K562 (cell line): ENCODE results near the gene MAD1L1. TPM values are rescaled to one million over a fixed set of nuclear protein-coding genes. Genes with fewer than 3 reads are reported as not detected.

Experiments used
- ATAC-seq: fragments of 200-7000 bp; cut with Tn5 transposase; 3 replicates; pipeline ENCODE4 v1.9.1; 2020; ENCODE audit warnings: moderate library complexity
- BruUV-seq: library from RNA; stranded (reverse); fragments of 400-500 nt; replicated peaks from 2 replicates; lab custom pipeline; 2021; lab: Mats Ljungman, UMichigan
- CTCF ChIA-PET: fragments of 300-600 bp; formaldehyde crosslinking; extraction: SDS; loops from one replicate; lab custom pipeline; 2021; ENCODE audit warnings: low intra/inter-chr PET ratio; lab: Yijun Ruan, JAX
- POLR2A ChIA-PET: fragments of 300-600, 350-650 bp; sonication (Branson Sonifier 250); formaldehyde crosslinking; extraction: SDS; loops from one replicate; lab custom pipeline; 2021; ENCODE audit warnings: antibody characterized with exemption, inconsistent platforms; lab: Yijun Ruan, JAX
- DNase-seq, 4 experiments: peaks; one replicate each; pipeline versions ENCODE4 v3.0.0 to v3.0.0-alpha.2; 2011 to 2018; ENCODE audit warnings: low spot score in 3 of 4, mixed read lengths in 3 of 4; ENCODE audit errors: extremely low read depth in 1 of 4
- FAIRE-seq: peaks from 2 replicates; lab custom pipeline; 2011; peaks lifted over from hg19 to GRCh38; lab: Jason Lieb, UNC
- H2AFZ ChIP-seq: 2 replicates; pipeline ENCODE4 v1.6.0; 2011; ENCODE audit warnings: low read depth, low read length, control low read depth, inconsistent platforms
- H3K27ac ChIP-seq: fragments of 200-600 bp; 3 replicates; pipeline ENCODE4 v1.8.0; 2011; ENCODE audit warnings: low read depth, mild to moderate bottlenecking, control low read depth, inconsistent platforms, low read length, moderate library complexity, mixed read lengths; ENCODE audit errors: extremely low read depth
- H3K27me3 ChIP-seq, 2 experiments: fragments of 300-600 bp in 1 of 2; 2 replicates in 1 of 2; 3 replicates in 1 of 2; pipeline versions ENCODE4 v1.6.0 to v1.8.0; 2011; ENCODE audit warnings: inconsistent platforms in 2 of 2, low read length in 2 of 2, mild to moderate bottlenecking in 1 of 2, mixed read lengths in 1 of 2, moderate library complexity in 1 of 2; ENCODE audit not compliant: control insufficient read depth in 2 of 2, insufficient read depth in 2 of 2
- H3K36me3 ChIP-seq: fragments of 300-600 bp; 3 replicates; pipeline ENCODE4 v1.8.0; 2011; ENCODE audit warnings: mild to moderate bottlenecking, low read length, inconsistent platforms; ENCODE audit not compliant: control insufficient read depth, insufficient read depth
- H3K4me1 ChIP-seq, 2 experiments: fragments of 200-600 bp in 1 of 2; replicated peaks in 1 of 2; 2 replicates in 1 of 2; 3 replicates in 1 of 2; pipeline versions ENCODE4 v1.5.1 to v1.8.0; 2011; ENCODE audit warnings: inconsistent platforms in 2 of 2, low read length in 2 of 2, mild to moderate bottlenecking in 1 of 2, mixed read lengths in 1 of 2, moderate library complexity in 1 of 2; ENCODE audit not compliant: control insufficient read depth in 2 of 2, insufficient read depth in 2 of 2
- H3K4me2 ChIP-seq: 2 replicates; pipeline ENCODE4 v1.6.1; 2011; ENCODE audit warnings: low read length, control low read depth, inconsistent platforms, mixed read lengths; ENCODE audit not compliant: insufficient read depth
- H3K4me3 ChIP-seq: fragments of 200-600 bp; sonication (generic), shearing (Covaris generic); 2 replicates; pipeline ENCODE4 v1.5.1; 2016; ENCODE audit warnings: control low read depth, inconsistent platforms
- H3K79me2 ChIP-seq: fragments of 200-600 bp; 3 replicates; pipeline ENCODE4 v1.8.0; 2011; ENCODE audit warnings: low read length, inconsistent platforms; ENCODE audit not compliant: control insufficient read depth, insufficient read depth
- H3K9ac ChIP-seq, 2 experiments: 2 replicates each; pipeline versions ENCODE4 v1.6.0 to v1.6.1; 2011; ENCODE audit warnings: low read depth in 2 of 2, low read length in 2 of 2, control low read depth in 1 of 2, inconsistent platforms in 1 of 2, mild to moderate bottlenecking in 1 of 2, mixed read lengths in 1 of 2; ENCODE audit not compliant: insufficient read depth in 1 of 2
- H3K9me1 ChIP-seq: one replicate; pipeline ENCODE4 v1.6.0; 2011; ENCODE audit warnings: inconsistent platforms, mild to moderate bottlenecking, low read length, moderate library complexity; ENCODE audit not compliant: control insufficient read depth, insufficient read depth
- H3K9me3 ChIP-seq: replicated peaks from 2 replicates; pipeline ENCODE4 v1.5.1; 2011; ENCODE audit warnings: low read depth, low read length, inconsistent platforms; ENCODE audit not compliant: control insufficient read depth, insufficient read depth
- H4K20me1 ChIP-seq: replicated peaks from 2 replicates; pipeline ENCODE4 v1.6.1; 2011; ENCODE audit warnings: low read length, inconsistent platforms, mixed read lengths; ENCODE audit not compliant: control insufficient read depth, insufficient read depth
- CBX8 ChIP-seq: fragments of 200-600 bp; sonication (generic); IDR thresholded peaks from 2 replicates; pipeline ENCODE4 v1.6.1; 2012; ENCODE audit warnings: borderline replicate concordance, mixed run types, low read depth, mild to moderate bottlenecking, moderate library complexity, mixed read lengths, low read length, control low read depth, inconsistent platforms; ENCODE audit not compliant: poor library complexity, severe bottlenecking; ENCODE audit errors: extremely low read depth
- ELF1 ChIP-seq: fragments of 200-800 bp; sonication (Bioruptor generic); IDR thresholded peaks from 2 replicates; pipeline ENCODE4 v1.6.1; 2016; ENCODE audit warnings: missing genetic modification characterization, missing compliant biosample characterization
- KLF1 ChIP-seq: fragments of 450-650 bp; IDR thresholded peaks from 2 replicates; pipeline ENCODE4 v1.6.1; 2016; ENCODE audit warnings: missing genetic modification characterization, missing compliant biosample characterization
- LCOR ChIP-seq: sonication (generic); formaldehyde crosslinking; IDR thresholded peaks from 2 replicates; pipeline ENCODE4 v1.8.0; 2022; ENCODE audit warnings: mild to moderate bottlenecking, missing genetic modification reagents
- PCBP1 ChIP-seq: fragments of 200-400 bp; formaldehyde crosslinking; IDR thresholded peaks from 2 replicates; pipeline ENCODE4 v1.6.1; 2018; ENCODE audit warnings: mild to moderate bottlenecking, low read depth, low read length; ENCODE audit not compliant: poor library complexity, severe bottlenecking
- SMARCA4 ChIP-seq: fragments of 450-650 bp; IDR thresholded peaks from 2 replicates; pipeline ENCODE4 v1.6.1; 2016
- ZFP30 ChIP-seq: fragments of 250-450 bp; sonication (Bioruptor Pico); IDR thresholded peaks from 2 replicates; pipeline ENCODE4 v1.8.0; 2022; ENCODE audit warnings: moderate library complexity, mild to moderate bottlenecking, inconsistent platforms, borderline replicate concordance
- ZKSCAN3 ChIP-seq: fragments of 250-450 bp; sonication (Bioruptor Pico); IDR thresholded peaks from 2 replicates; pipeline ENCODE4 v1.4.0; 2020
- ZNF436 ChIP-seq: fragments of 250-450, 450-650 bp; sonication (Bioruptor Pico); formaldehyde crosslinking; IDR thresholded peaks from 2 replicates; pipeline ENCODE4 v1.7.0; 2020; ENCODE audit warnings: mild to moderate bottlenecking
- WGBS: fragments of 100-300 bp; shearing (Covaris generic); methylation state at CpG from one replicate; pipeline ENCODE4 v1.1.6; 2016; ENCODE audit warnings: low coverage, mixed read lengths; ENCODE audit not compliant: insufficient coverage; ENCODE audit errors: missing lambda C conversion rate; 5-methylcytosine and 5-hydroxymethylcytosine counted together
- in situ Hi-C: fragments of 300-500 bp; cut with MboI; formaldehyde crosslinking; loops from 4 replicates; pipeline ENCODE4 v1.15.0; 2018; ENCODE audit warnings: inconsistent platforms, mixed read lengths
- intact Hi-C: fragments of 100-400 bp; cut with micrococcal nuclease; formaldehyde crosslinking; loops from 2 replicates; pipeline ENCODE4 v1.14.2; 2022
- polyA plus RNA-seq, 8 experiments: library from polyadenylated mRNA; depleted of rRNA in 4 of 8; stranded (reverse) in 5 of 8; unstranded in 3 of 8; fragments of >200 nt; fragmentation: Nextera tagmentation in 2 of 8; fragmentation: Illumina TruSeq in 1 of 8; extraction: Ambion mirVana in 2 of 8; extraction: Trizol in 1 of 8; gene quantifications; 2 replicates each; pipeline versions ENCODE4 v1.2.1 to v1.2.3, GENCODE V29; 2011 to 2014; ENCODE audit warnings: inconsistent platforms in 1 of 8, missing spikeins in 1 of 8
- total RNA-seq, 7 experiments: library from RNA; depleted of rRNA in 6 of 7; stranded (reverse); fragments of >200 nt in 6 of 7; fragmentation: Illumina TruSeq in 2 of 7; extraction: Trizol in 2 of 7; gene quantifications; 2 replicates each; pipeline versions ENCODE4 v1.2.1 to v1.2.3, GENCODE V29; 2011 to 2021; ENCODE audit warnings: low replicate concordance in 1 of 7
- TF ChIP-seq, protein P1 (sequence below): fragments of 250-450 bp; sonication (Bioruptor Pico); IDR thresholded peaks from 2 replicates; pipeline ENCODE4 v1.5.0; 2021; ENCODE audit warnings: mild to moderate bottlenecking, moderate library complexity
- TF ChIP-seq, protein P2 (sequence below): fragments of 450-650 bp; IDR thresholded peaks from 2 replicates; pipeline ENCODE4 v1.6.1; 2016; ENCODE audit warnings: missing biosample characterization, missing genetic modification characterization
- TF ChIP-seq, protein P3 (sequence below): sonication (generic); formaldehyde crosslinking; IDR thresholded peaks from 2 replicates; pipeline ENCODE4 v1.8.0; 2022; ENCODE audit warnings: mild to moderate bottlenecking, missing genetic modification reagents, borderline replicate concordance
- TF ChIP-seq, protein P4 (sequence below): fragments of 250-450 bp; sonication (Bioruptor Pico); IDR thresholded peaks from 2 replicates; pipeline ENCODE4 v1.4.0; 2020; ENCODE audit warnings: mild to moderate bottlenecking, moderate library complexity

MAD1L1 gene
- total and polyA plus RNA-seq, 9 of the 15 experiments (the other 6 are each of a cell fraction or from before 2014, with no cell fraction given): 1.7 to 89.7 (median 18.0) TPM

DNA sequence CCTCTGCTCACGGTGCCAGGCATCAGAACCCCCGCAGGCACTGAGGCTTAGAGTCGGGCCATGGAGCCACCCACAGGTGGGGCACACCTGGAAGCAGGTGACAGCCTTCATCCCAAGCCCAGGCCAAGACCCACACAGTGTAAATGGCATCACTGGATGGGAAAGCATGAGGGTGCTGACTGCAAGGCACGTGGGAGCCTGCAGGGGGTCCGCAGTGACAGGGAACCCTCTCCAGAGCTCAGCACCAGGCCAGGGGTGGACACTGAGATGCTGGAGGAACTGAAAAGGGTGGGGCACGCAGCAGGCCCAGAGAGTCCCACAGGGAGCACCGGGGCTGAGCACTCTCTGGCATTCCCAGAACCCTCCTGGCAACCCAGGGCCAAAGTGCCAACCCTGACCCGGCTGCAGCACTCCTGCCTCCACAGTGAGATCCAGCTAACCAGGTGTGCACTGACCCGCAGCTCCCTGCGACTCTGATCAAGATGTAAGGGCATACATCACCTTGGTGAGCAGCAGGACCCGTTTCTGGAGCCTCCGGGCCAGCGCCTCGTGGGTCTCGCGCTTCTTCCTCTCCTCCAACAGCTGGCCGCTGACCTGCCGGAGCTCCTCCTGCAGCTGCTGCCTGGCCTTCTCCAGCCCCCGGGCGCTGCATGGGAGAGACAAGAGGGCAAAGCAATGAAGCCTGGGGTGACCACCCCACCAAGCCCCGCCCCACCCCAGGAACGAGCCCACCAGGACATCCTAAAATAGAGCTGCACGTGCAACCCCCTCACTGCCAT lies 163.9 kb downstream of the MAD1L1 start:
- ATAC-seq (no peak), FAIRE-seq (no peak), DNase-seq (no peak)
- Histone ChIP-seq H3K27ac (no peak overlapping the region), H3K36me3 (peaks cover 18% of the 10 kb centered on the region; the same call in 2 of the 3 replicates), H3K4me1 (peaks cover 11 to 52% of the 10 kb centered on the region in 2 experiments), H3K9me1 (no peaks in the 10 kb centered on the region), H3K79me2 (0 out of 3 replicates have a peak, but pooled peaks cover 5% of the 10 kb centered on the region), H2AFZ (no peak overlapping the region), H3K4me3 (no peak overlapping the region), H3K9me3 (no peaks in the 10 kb centered on the region), H3K9ac (no peak overlapping the region; a peak in 1 of 4 replicates), H4K20me1 (no peaks in the 10 kb centered on the region), H3K27me3 (no peaks in the 10 kb centered on the region), H3K4me2 (no peak overlapping the region)
- 97% methylated on average over 15 of the region's 23 CpGs for WGBS
- intact Hi-C loops: no loop called here
- in situ Hi-C loops: no loop called here
- ChIA-PET CTCF (no interaction called here), POLR2A (interaction anchor here (0.6 kb wide), 1 partner anchor 167 kb away, joined by 3 read pairs; no protein-coding TSS in a partner anchor)
- no TSS peak for BruUV-seq
- no peak for TF ChIP-seq CBX8
- no peak for TF ChIP-seq ELF1
- no peak for TF ChIP-seq ZFP30 (CRISPR knock-in tag)
- TF ChIP-seq SMARCA4: no peak
- TF ChIP-seq ZKSCAN3 (CRISPR knock-in tag): no peak
- TF ChIP-seq, protein P1, sequence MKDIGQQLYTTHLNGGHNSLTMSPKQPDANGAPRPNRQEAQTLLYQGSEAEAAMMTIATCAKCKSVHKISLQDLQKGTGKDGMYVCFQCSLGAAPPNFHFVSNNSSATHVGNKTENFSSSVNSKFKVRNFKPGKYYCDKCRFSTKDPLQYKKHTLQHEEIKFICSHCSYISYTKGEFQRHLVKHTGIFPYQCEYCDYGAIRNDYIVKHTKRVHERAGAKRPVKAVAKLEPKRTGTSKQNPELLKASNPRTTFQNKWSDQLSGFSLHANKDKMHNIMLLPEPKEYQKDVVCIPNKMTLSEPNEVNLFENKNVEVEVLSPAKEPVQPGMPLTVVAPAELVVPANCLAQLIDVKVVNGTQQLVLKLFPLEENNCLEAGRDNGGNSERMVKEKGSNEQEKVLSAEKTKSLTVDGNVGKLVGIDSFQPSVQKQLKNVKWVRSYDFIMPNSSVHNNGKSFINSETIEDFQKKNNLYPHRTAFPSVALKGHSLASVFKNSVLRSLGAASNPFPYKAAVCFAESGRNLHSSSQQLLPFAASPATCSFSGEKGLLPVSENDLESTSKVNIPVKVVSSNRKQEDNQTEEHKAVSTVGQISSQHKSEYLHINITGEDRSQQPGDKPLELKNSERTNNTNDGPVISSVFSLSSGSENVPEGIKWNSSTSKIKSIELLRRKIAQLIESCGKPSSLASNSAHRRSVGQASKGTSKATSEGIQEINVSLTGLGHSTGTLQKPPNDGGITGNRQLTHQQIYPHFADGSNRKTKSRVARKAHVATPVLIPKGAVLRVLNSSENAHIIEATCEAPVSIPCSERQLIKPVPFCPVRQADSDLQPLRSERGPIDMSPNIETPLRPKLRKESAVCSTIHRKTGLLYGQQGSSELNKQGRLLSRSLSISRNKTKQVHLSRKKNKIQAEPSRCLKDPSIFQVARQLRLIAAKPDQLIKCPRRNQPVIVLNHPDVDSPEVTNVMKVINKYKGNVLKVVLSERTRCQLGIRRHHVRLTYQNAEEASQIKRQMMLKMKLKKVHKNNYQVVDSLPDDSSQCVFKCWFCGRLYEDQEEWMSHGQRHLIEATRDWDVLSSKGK (CRISPR knock-in tag): no peak
- no peak for TF ChIP-seq ZNF436
- no peak for TF ChIP-seq PCBP1
- no peak for TF ChIP-seq LCOR (CRISPR knock-in tag)
- TF ChIP-seq, protein P2, sequence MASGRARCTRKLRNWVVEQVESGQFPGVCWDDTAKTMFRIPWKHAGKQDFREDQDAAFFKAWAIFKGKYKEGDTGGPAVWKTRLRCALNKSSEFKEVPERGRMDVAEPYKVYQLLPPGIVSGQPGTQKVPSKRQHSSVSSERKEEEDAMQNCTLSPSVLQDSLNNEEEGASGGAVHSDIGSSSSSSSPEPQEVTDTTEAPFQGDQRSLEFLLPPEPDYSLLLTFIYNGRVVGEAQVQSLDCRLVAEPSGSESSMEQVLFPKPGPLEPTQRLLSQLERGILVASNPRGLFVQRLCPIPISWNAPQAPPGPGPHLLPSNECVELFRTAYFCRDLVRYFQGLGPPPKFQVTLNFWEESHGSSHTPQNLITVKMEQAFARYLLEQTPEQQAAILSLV (tag): no peak
- TF ChIP-seq, protein P3, sequence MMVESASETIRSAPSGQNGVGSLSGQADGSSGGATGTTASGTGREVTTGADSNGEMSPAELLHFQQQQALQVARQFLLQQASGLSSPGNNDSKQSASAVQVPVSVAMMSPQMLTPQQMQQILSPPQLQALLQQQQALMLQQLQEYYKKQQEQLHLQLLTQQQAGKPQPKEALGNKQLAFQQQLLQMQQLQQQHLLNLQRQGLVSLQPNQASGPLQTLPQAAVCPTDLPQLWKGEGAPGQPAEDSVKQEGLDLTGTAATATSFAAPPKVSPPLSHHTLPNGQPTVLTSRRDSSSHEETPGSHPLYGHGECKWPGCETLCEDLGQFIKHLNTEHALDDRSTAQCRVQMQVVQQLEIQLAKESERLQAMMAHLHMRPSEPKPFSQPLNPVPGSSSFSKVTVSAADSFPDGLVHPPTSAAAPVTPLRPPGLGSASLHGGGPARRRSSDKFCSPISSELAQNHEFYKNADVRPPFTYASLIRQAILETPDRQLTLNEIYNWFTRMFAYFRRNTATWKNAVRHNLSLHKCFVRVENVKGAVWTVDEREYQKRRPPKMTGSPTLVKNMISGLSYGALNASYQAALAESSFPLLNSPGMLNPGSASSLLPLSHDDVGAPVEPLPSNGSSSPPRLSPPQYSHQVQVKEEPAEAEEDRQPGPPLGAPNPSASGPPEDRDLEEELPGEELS: no peak
- TF ChIP-seq, protein P4, sequence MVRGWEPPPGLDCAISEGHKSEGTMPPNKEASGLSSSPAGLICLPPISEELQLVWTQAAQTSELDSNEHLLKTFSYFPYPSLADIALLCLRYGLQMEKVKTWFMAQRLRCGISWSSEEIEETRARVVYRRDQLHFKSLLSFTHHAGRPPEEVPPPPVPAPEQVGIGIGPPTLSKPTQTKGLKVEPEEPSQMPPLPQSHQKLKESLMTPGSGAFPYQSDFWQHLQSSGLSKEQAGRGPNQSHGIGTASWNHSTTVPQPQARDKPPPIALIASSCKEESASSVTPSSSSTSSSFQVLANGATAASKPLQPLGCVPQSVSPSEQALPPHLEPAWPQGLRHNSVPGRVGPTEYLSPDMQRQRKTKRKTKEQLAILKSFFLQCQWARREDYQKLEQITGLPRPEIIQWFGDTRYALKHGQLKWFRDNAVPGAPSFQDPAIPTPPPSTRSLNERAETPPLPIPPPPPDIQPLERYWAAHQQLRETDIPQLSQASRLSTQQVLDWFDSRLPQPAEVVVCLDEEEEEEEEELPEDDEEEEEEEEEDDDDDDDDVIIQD: no peak
- TF ChIP-seq KLF1: no peak
